ENCODE measurements around the gene DSCAM.
A peak's percentile ranks its signal among the peaks of the same experiment; 100 is the strongest.

Gene DSCAM

GRCh38 chr21:40667967-40668366 lies 179.0 kb downstream of the DSCAM start:
- DNase-seq (ENCODE audit: low spot score): no peak

- no peak for DNase-seq (ENCODE audit: low spot score)
Measured at GRCh38 chr21:40662889-40663288, 184.1 kb downstream of the DSCAM start.

GRCh38 chr21:40660461-40660860 lies 186.5 kb downstream of the DSCAM start:
- DNase-seq (ENCODE audit: low spot score): no peak

- no peak for DNase-seq (ENCODE audit: low spot score)
Measured at GRCh38 chr21:40658311-40658710, 188.6 kb downstream of the DSCAM start.

GRCh38 chr21:40652436-40652835 lies 194.5 kb downstream of the DSCAM start:
- DNase-seq (ENCODE audit: low spot score): no peak

GRCh38 chr21:40647706-40648105 lies 199.3 kb downstream of the DSCAM start:
- DNase-seq (ENCODE audit: low spot score): no peak

GRCh38 chr21:40646651-40647050 lies 200.3 kb downstream of the DSCAM start:
- no peak for DNase-seq (ENCODE audit: low spot score)

- no peak for DNase-seq (ENCODE audit: low spot score)
Measured at GRCh38 chr21:40641042-40641441, 205.9 kb downstream of the DSCAM start.

GRCh38 chr21:40640266-40640789 lies 206.6 kb downstream of the DSCAM start:
- no peak for DNase-seq (ENCODE audit: low spot score)

GRCh38 chr21:40639616-40640194 lies 207.3 kb downstream of the DSCAM start:
- no peak for DNase-seq (ENCODE audit: low spot score)

- no peak for DNase-seq (ENCODE audit: low spot score)
Measured at GRCh38 chr21:40638466-40639251, 208.3 kb downstream of the DSCAM start.

- no peak for DNase-seq (ENCODE audit: low spot score)
Measured at GRCh38 chr21:40636026-40636425, 210.9 kb downstream of the DSCAM start.

GRCh38 chr21:40635391-40635790 lies 211.6 kb downstream of the DSCAM start:
- DNase-seq (ENCODE audit: low spot score): no peak

GRCh38 chr21:40634141-40634540 lies 212.8 kb downstream of the DSCAM start:
- no peak for DNase-seq (ENCODE audit: low spot score)

- no peak for DNase-seq (ENCODE audit: low spot score)
Measured at GRCh38 chr21:40633048-40633447, 213.9 kb downstream of the DSCAM start.

- peak; percentile 6 for DNase-seq (ENCODE audit: low spot score)
Measured at GRCh38 chr21:40631211-40631610, 215.7 kb downstream of the DSCAM start.

- DNase-seq (ENCODE audit: low spot score): no peak
Measured at GRCh38 chr21:40625991-40626390, 221.0 kb downstream of the DSCAM start.

- no peak for DNase-seq (ENCODE audit: low spot score)
Measured at GRCh38 chr21:40623528-40623927, 223.4 kb downstream of the DSCAM start.

GRCh38 chr21:40622531-40622930 lies 224.4 kb downstream of the DSCAM start:
- DNase-seq (ENCODE audit: low spot score): no peak

- DNase-seq (ENCODE audit: low spot score): no peak
Measured at GRCh38 chr21:40620386-40621145, 226.4 kb downstream of the DSCAM start.

GRCh38 chr21:40618191-40618973 lies 228.6 kb downstream of the DSCAM start:
- no peak for DNase-seq (ENCODE audit: low spot score)

GRCh38 chr21:40616377-40616704 lies 230.6 kb downstream of the DSCAM start:
- no peak for DNase-seq (ENCODE audit: low spot score)

Data from AG08396 (cell line).